Stimulated activated memory B cell treated with anti-CD40 and anti-IgM and Interleukin-4, amounts not matched to agents 10 μg/mL and 1 μg/mL and 100 μg/mL, for 72 hours (primary cell): ENCODE measurements around the gene ACAN.

ENCODE experiments used
- ATAC-seq: fragments of 150-1000 bp; cut with Tn5 transposase; 2 replicates; pipeline ENCODE4 v1.10.0; 2021
- H3K27ac Mint-ChIP-seq: one replicate; pipeline ENCODE4 v1.8.0; 2022; ENCODE audit warnings: mild to moderate bottlenecking, mixed read lengths
- H3K27me3 Mint-ChIP-seq: one replicate; pipeline ENCODE4 v1.8.0; 2022; ENCODE audit warnings: mixed read lengths
- H3K36me3 Mint-ChIP-seq: one replicate; pipeline ENCODE4 v1.8.0; 2022; ENCODE audit warnings: mixed read lengths
- H3K4me1 Mint-ChIP-seq: one replicate; pipeline ENCODE4 v1.8.0; 2022; ENCODE audit warnings: mixed read lengths
- H3K4me3 Mint-ChIP-seq: one replicate; pipeline ENCODE4 v1.8.0; 2022; ENCODE audit warnings: mild to moderate bottlenecking, moderate library complexity, mixed read lengths
- H3K9me3 Mint-ChIP-seq: one replicate; pipeline ENCODE4 v1.8.0; 2022; ENCODE audit warnings: mixed read lengths

Gene ACAN

GRCh38 chr15:88845616-88846015, 42.4 kb downstream of the ACAN start:
- Mint-ChIP-seq H3K4me1 (peaks cover 6% of the 10 kb centered on the region), H3K27me3 (peaks cover 34% of the 10 kb centered on the region), H3K36me3 (no peaks in the 10 kb centered on the region), H3K4me3 (no peak overlapping the region), H3K9me3 (no peaks in the 10 kb centered on the region), H3K27ac (no peak overlapping the region)
- no peak for ATAC-seq

- peaks cover 6% of the 10 kb centered on the region for H3K4me1 Mint-ChIP-seq
- no peak overlapping the region for H3K27ac Mint-ChIP-seq
- H3K27me3 Mint-ChIP-seq: peaks cover 48% of the 10 kb centered on the region
- no peaks in the 10 kb centered on the region for H3K36me3 Mint-ChIP-seq
- H3K9me3 Mint-ChIP-seq: no peaks in the 10 kb centered on the region
- no peak overlapping the region for H3K4me3 Mint-ChIP-seq
- no peak for ATAC-seq
Measured at GRCh38 chr15:88847144-88847543, 43.9 kb downstream of the ACAN start.

- H3K27ac Mint-ChIP-seq: no peak overlapping the region
- no peaks in the 10 kb centered on the region for H3K36me3 Mint-ChIP-seq
- peaks cover 55% of the 10 kb centered on the region for H3K27me3 Mint-ChIP-seq
- H3K4me3 Mint-ChIP-seq: no peak overlapping the region
- no peaks in the 10 kb centered on the region for H3K9me3 Mint-ChIP-seq
- H3K4me1 Mint-ChIP-seq: peaks cover 6% of the 10 kb centered on the region
- no peak for ATAC-seq
Measured at GRCh38 chr15:88848203-88848602, 45.0 kb downstream of the ACAN start.

- Mint-ChIP-seq H3K36me3 (no peaks in the 10 kb centered on the region), H3K27ac (no peak overlapping the region), H3K9me3 (peaks cover 2% of the 10 kb centered on the region), H3K27me3 (peaks cover 55% of the 10 kb centered on the region), H3K4me3 (no peak overlapping the region), H3K4me1 (peaks cover 6% of the 10 kb centered on the region)
- no peak for ATAC-seq
Measured at GRCh38 chr15:88849376-88850072, 46.3 kb downstream of the ACAN start.

- peaks cover 47% of the 10 kb centered on the region for H3K27me3 Mint-ChIP-seq
- H3K4me1 Mint-ChIP-seq: no peaks in the 10 kb centered on the region
- no peaks in the 10 kb centered on the region for H3K36me3 Mint-ChIP-seq
- peaks cover 5% of the 10 kb centered on the region for H3K9me3 Mint-ChIP-seq
- H3K4me3 Mint-ChIP-seq: no peak overlapping the region
- no peak overlapping the region for H3K27ac Mint-ChIP-seq
- no peak for ATAC-seq
Measured at GRCh38 chr15:88852476-88852875, 49.2 kb downstream of the ACAN start.

- H3K27ac Mint-ChIP-seq: no peak overlapping the region
- H3K27me3 Mint-ChIP-seq: peaks cover 19% of the 10 kb centered on the region
- H3K4me1 Mint-ChIP-seq: no peaks in the 10 kb centered on the region
- H3K4me3 Mint-ChIP-seq: no peak overlapping the region
- ATAC-seq: no peak
- H3K9me3 Mint-ChIP-seq: peaks cover 5% of the 10 kb centered on the region
- no peaks in the 10 kb centered on the region for H3K36me3 Mint-ChIP-seq
Measured at GRCh38 chr15:88858934-88859333, 55.7 kb downstream of the ACAN start.

- Mint-ChIP-seq H3K4me1 (no peaks in the 10 kb centered on the region), H3K9me3 (peaks cover 3% of the 10 kb centered on the region), H3K4me3 (no peak overlapping the region), H3K27ac (no peak overlapping the region), H3K27me3 (peaks cover 19% of the 10 kb centered on the region), H3K36me3 (no peaks in the 10 kb centered on the region)
- no peak for ATAC-seq
Measured at GRCh38 chr15:88859550-88859949, 56.3 kb downstream of the ACAN start.

- ATAC-seq: no peak
- H3K4me3 Mint-ChIP-seq: no peak overlapping the region
- no peaks in the 10 kb centered on the region for H3K9me3 Mint-ChIP-seq
- H3K27me3 Mint-ChIP-seq: peaks cover 19% of the 10 kb centered on the region
- no peaks in the 10 kb centered on the region for H3K4me1 Mint-ChIP-seq
- no peak overlapping the region for H3K27ac Mint-ChIP-seq
- no peaks in the 10 kb centered on the region for H3K36me3 Mint-ChIP-seq
Measured at GRCh38 chr15:88860212-88860611, 57.0 kb downstream of the ACAN start.

GRCh38 chr15:88863412-88863811, 60.2 kb downstream of the ACAN start:
- Mint-ChIP-seq H3K4me3 (no peak overlapping the region), H3K27me3 (peaks cover 27% of the 10 kb centered on the region), H3K4me1 (no peaks in the 10 kb centered on the region), H3K9me3 (no peaks in the 10 kb centered on the region), H3K27ac (no peak overlapping the region), H3K36me3 (no peaks in the 10 kb centered on the region)
- ATAC-seq: no peak

GRCh38 chr15:88864861-88865497, 61.7 kb downstream of the ACAN start:
- Mint-ChIP-seq H3K4me3 (no peak overlapping the region), H3K9me3 (no peaks in the 10 kb centered on the region), H3K4me1 (no peaks in the 10 kb centered on the region), H3K27me3 (peaks cover 17% of the 10 kb centered on the region), H3K36me3 (no peaks in the 10 kb centered on the region), H3K27ac (no peak overlapping the region)
- ATAC-seq: no peak

GRCh38 chr15:88865498-88866099, 62.4 kb downstream of the ACAN start:
- ATAC-seq: no peak
- peaks cover 11% of the 10 kb centered on the region for H3K27me3 Mint-ChIP-seq
- no peaks in the 10 kb centered on the region for H3K9me3 Mint-ChIP-seq
- no peak overlapping the region for H3K27ac Mint-ChIP-seq
- no peaks in the 10 kb centered on the region for H3K4me1 Mint-ChIP-seq
- no peaks in the 10 kb centered on the region for H3K36me3 Mint-ChIP-seq
- H3K4me3 Mint-ChIP-seq: no peak overlapping the region

- Mint-ChIP-seq H3K9me3 (no peaks in the 10 kb centered on the region), H3K27ac (no peak overlapping the region), H3K4me1 (no peaks in the 10 kb centered on the region), H3K4me3 (no peak overlapping the region), H3K27me3 (peaks cover 15% of the 10 kb centered on the region), H3K36me3 (no peaks in the 10 kb centered on the region)
- ATAC-seq: no peak
Measured at GRCh38 chr15:88866295-88866881, 63.2 kb downstream of the ACAN start.

- H3K9me3 Mint-ChIP-seq: no peaks in the 10 kb centered on the region
- H3K27me3 Mint-ChIP-seq: peaks cover 35% of the 10 kb centered on the region
- ATAC-seq: no peak
- H3K4me3 Mint-ChIP-seq: no peak overlapping the region
- H3K4me1 Mint-ChIP-seq: no peaks in the 10 kb centered on the region
- H3K27ac Mint-ChIP-seq: no peak overlapping the region
- H3K36me3 Mint-ChIP-seq: no peaks in the 10 kb centered on the region
Measured at GRCh38 chr15:88871313-88871712, 68.1 kb downstream of the ACAN start.

GRCh38 chr15:88872106-88872505, 68.9 kb downstream of the ACAN start:
- H3K27ac Mint-ChIP-seq: no peak overlapping the region
- H3K4me1 Mint-ChIP-seq: no peaks in the 10 kb centered on the region
- H3K4me3 Mint-ChIP-seq: no peak overlapping the region
- peaks cover 32% of the 10 kb centered on the region for H3K27me3 Mint-ChIP-seq
- no peaks in the 10 kb centered on the region for H3K9me3 Mint-ChIP-seq
- no peak for ATAC-seq
- H3K36me3 Mint-ChIP-seq: no peaks in the 10 kb centered on the region

GRCh38 chr15:88872706-88873105, 69.5 kb downstream of the ACAN start:
- H3K27ac Mint-ChIP-seq: no peak overlapping the region

GRCh38 chr15:88873786-88874185, 70.5 kb downstream of the ACAN start:
- Mint-ChIP-seq H3K36me3 (no peaks in the 10 kb centered on the region), H3K27me3 (peaks cover 32% of the 10 kb centered on the region), H3K9me3 (no peaks in the 10 kb centered on the region), H3K4me3 (no peak overlapping the region), H3K4me1 (no peaks in the 10 kb centered on the region), H3K27ac (no peak overlapping the region)
- ATAC-seq: no peak

More at GRCh38 chr15:88872706-88873105, 69.5 kb downstream of the ACAN start:
- no peak overlapping the region for H3K4me3 Mint-ChIP-seq
- no peaks in the 10 kb centered on the region for H3K36me3 Mint-ChIP-seq
- H3K9me3 Mint-ChIP-seq: no peaks in the 10 kb centered on the region
- ATAC-seq: no peak
- no peaks in the 10 kb centered on the region for H3K4me1 Mint-ChIP-seq
- H3K27me3 Mint-ChIP-seq: peaks cover 32% of the 10 kb centered on the region
